GM21381 (cell line): Measurements from ENCODE around the gene ANXA11.
"Not testable (repeated sequence)": the region's sequence is repeated elsewhere in the genome, so short reads cannot be mapped to it uniquely, and the experiment has no call there.

Source experiments
- ATAC-seq: cut with Tn5 transposase; IDR thresholded peaks from one replicate; pipeline ENCODE4 v1.9.1; 2021; ENCODE audit warnings: mild to moderate bottlenecking, moderate library complexity; ENCODE audit not compliant: unreplicated experiment

Gene ANXA11

GRCh38 chr10:80210259-80210658 is 4.9 kb upstream of the ANXA11 start:
- ATAC-seq: no peak

- ATAC-seq: no peak
Measured at GRCh38 chr10:80207768-80208370, 2.5 kb upstream of the ANXA11 start.

- ATAC-seq: no peak
Measured at GRCh38 chr10:80206277-80206655, 929 bp upstream of the ANXA11 start.

GRCh38 chr10:80204677-80205476 is 460 bp downstream of the ANXA11 start:
- ATAC-seq: peak; percentile 32

- ATAC-seq: no peak
Measured at GRCh38 chr10:80203835-80204676, 1.3 kb downstream of the ANXA11 start.

- peak; percentile 51 for ATAC-seq
Measured at GRCh38 chr10:80202934-80203834, 2.2 kb downstream of the ANXA11 start.

- ATAC-seq: not testable (repeated sequence)
Measured at GRCh38 chr10:80202530-80202929, 2.8 kb downstream of the ANXA11 start.

- no peak for ATAC-seq
Measured at GRCh38 chr10:80201608-80202141, 3.7 kb downstream of the ANXA11 start.

- no peak for ATAC-seq
Measured at GRCh38 chr10:80200687-80201086, 4.7 kb downstream of the ANXA11 start.

GRCh38 chr10:80200259-80200658 is 5.1 kb downstream of the ANXA11 start:
- no peak for ATAC-seq

- ATAC-seq: no peak
Measured at GRCh38 chr10:80199828-80200227, 5.5 kb downstream of the ANXA11 start.

GRCh38 chr10:80197972-80198916 is 7.1 kb downstream of the ANXA11 start:
- ATAC-seq: no peak

GRCh38 chr10:80196950-80197315 is 8.4 kb downstream of the ANXA11 start:
- peak; percentile 5 for ATAC-seq

GRCh38 chr10:80196270-80196949 is 8.9 kb downstream of the ANXA11 start:
- ATAC-seq: peak; percentile 74

GRCh38 chr10:80195046-80195574 is 10.2 kb downstream of the ANXA11 start:
- ATAC-seq: no peak

GRCh38 chr10:80194373-80195045 is 10.8 kb downstream of the ANXA11 start:
- ATAC-seq: no peak

GRCh38 chr10:80192553-80192952 is 12.8 kb downstream of the ANXA11 start:
- ATAC-seq: no peak
